Trophoblast cell (in vitro differentiated cells and primary cell): ENCODE data around the gene GPC3.

Experiments
- DNase-seq, 2 donors: peaks; one replicate each; pipeline ENCODE4 v3.0.0-alpha.2; 2016
- H2AFZ ChIP-seq: 2 replicates; pipeline ENCODE4 v1.6.1; 2013; ENCODE audit warnings: low read length, moderate library complexity, mild to moderate bottlenecking; ENCODE audit not compliant: insufficient read depth, poor library complexity
- H2AK5ac ChIP-seq: 2 replicates; pipeline ENCODE4 v1.6.1; 2013; ENCODE audit warnings: mild to moderate bottlenecking, low read length
- H2BK120ac ChIP-seq: 2 replicates; pipeline ENCODE4 v1.6.1; 2013; ENCODE audit warnings: low read length, mild to moderate bottlenecking, moderate library complexity; ENCODE audit not compliant: insufficient read depth, poor library complexity
- H2BK12ac ChIP-seq: 2 replicates; pipeline ENCODE4 v1.6.1; 2013; ENCODE audit warnings: mild to moderate bottlenecking, low read length, moderate library complexity
- H2BK5ac ChIP-seq: 2 replicates; pipeline ENCODE4 v1.6.1; 2013; ENCODE audit warnings: low read length, low read depth, moderate library complexity, mild to moderate bottlenecking; ENCODE audit not compliant: poor library complexity
- H3K14ac ChIP-seq: 2 replicates; pipeline ENCODE4 v1.6.1; 2013; ENCODE audit warnings: mild to moderate bottlenecking, low read length
- H3K18ac ChIP-seq: 2 replicates; pipeline ENCODE4 v1.6.1; 2013; ENCODE audit warnings: mild to moderate bottlenecking, low read length
- H3K23ac ChIP-seq: 2 replicates; pipeline ENCODE4 v1.6.1; 2013; ENCODE audit warnings: low read length
- H3K27ac ChIP-seq: 2 replicates; pipeline ENCODE4 v1.5.1; 2013; ENCODE audit warnings: low read depth, mild to moderate bottlenecking, inconsistent platforms, low read length, moderate library complexity
- H3K27me3 ChIP-seq: 2 replicates; pipeline ENCODE4 v1.6.1; 2013; ENCODE audit warnings: inconsistent platforms, mild to moderate bottlenecking, low read length, moderate library complexity; ENCODE audit not compliant: insufficient read depth
- H3K36me3 ChIP-seq, 2 experiments: 1 replicate in 1 of 2; 2 replicates in 1 of 2; pipeline ENCODE4 v1.6.1; 2013; ENCODE audit warnings: low read length in 2 of 2, mild to moderate bottlenecking in 2 of 2, moderate library complexity in 1 of 2; ENCODE audit not compliant: insufficient read depth in 2 of 2, control insufficient read depth in 1 of 2
- H3K4ac ChIP-seq: 2 replicates; pipeline ENCODE4 v1.6.1; 2013; ENCODE audit warnings: low read depth, mild to moderate bottlenecking, low read length, moderate library complexity
- H3K4me1 ChIP-seq, 2 experiments: 1 replicate in 1 of 2; 2 replicates in 1 of 2; pipeline ENCODE4 v1.6.1; 2013; ENCODE audit warnings: low read length in 2 of 2, mild to moderate bottlenecking in 2 of 2, moderate library complexity in 1 of 2; ENCODE audit not compliant: insufficient read depth in 2 of 2, control insufficient read depth in 1 of 2
- H3K4me2 ChIP-seq: 2 replicates; pipeline ENCODE4 v1.6.1; 2013; ENCODE audit warnings: inconsistent platforms, mild to moderate bottlenecking, low read length, moderate library complexity
- H3K4me3 ChIP-seq: 2 replicates; pipeline ENCODE4 v1.5.1; 2013; ENCODE audit warnings: mild to moderate bottlenecking, low read depth, low read length, inconsistent platforms
- H3K79me1 ChIP-seq: one replicate; pipeline ENCODE4 v1.6.1; 2013; ENCODE audit warnings: low read length
- H3K79me2 ChIP-seq: 2 replicates; pipeline ENCODE4 v1.6.1; 2013; ENCODE audit warnings: low read length, mild to moderate bottlenecking; ENCODE audit not compliant: control insufficient read depth, insufficient read depth, poor library complexity
- H3K9ac ChIP-seq: 2 replicates; pipeline ENCODE4 v1.6.1; 2013; ENCODE audit warnings: mild to moderate bottlenecking, low read length
- H3K9me3 ChIP-seq: 2 replicates; pipeline ENCODE4 v1.6.1; 2013; ENCODE audit warnings: low read depth, mild to moderate bottlenecking, control low read depth, inconsistent platforms, low read length; ENCODE audit not compliant: insufficient read depth
- H4K12ac ChIP-seq: 2 replicates; pipeline ENCODE4 v1.6.1; 2013; ENCODE audit warnings: low read depth, mild to moderate bottlenecking, low read length, moderate library complexity
- H4K8ac ChIP-seq: 2 replicates; pipeline ENCODE4 v1.6.1; 2013; ENCODE audit warnings: low read depth, mild to moderate bottlenecking, low read length, moderate library complexity
- H4K91ac ChIP-seq: one replicate; pipeline ENCODE4 v1.6.1; 2013; ENCODE audit warnings: low read depth, mild to moderate bottlenecking, low read length, moderate library complexity
- WGBS: extraction: QIAGEN DNeasy Blood & Tissue Kit; methylation state at CpG from one replicate; pipeline ENCODE4 v1.1.7; 2013; ENCODE audit warnings: missing lambda C conversion rate; ENCODE audit not compliant: insufficient read length, insufficient coverage; ENCODE audit errors: extremely low coverage; 5-methylcytosine and 5-hydroxymethylcytosine counted together

The GPC3 gene

DNA sequence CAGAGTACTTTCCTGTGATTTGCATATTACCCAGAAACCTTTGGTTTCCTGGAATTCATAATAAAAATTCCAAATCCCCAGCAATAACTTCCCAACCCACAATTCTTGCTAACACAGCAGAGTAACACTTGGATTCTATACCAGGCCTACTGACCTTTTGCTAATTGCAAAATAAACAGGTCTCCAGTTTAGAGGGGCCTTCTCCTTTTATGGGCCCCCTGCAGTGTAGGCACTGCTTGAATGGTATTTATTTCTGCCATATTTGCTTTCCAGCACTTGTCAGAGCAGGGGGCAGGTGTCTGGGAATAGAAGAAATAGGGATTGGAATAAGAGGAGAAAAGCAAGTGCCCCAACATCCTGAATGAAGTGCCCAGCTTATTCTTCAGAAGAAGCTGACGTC, 25.3 kb upstream of the GPC3 start:
- Histone ChIP-seq H3K79me2 (no peaks in the 10 kb centered on the region), H2BK5ac (no peak overlapping the region), H3K18ac (no peak overlapping the region), H3K27me3 (no peaks in the 10 kb centered on the region), H3K4me3 (no peak overlapping the region), H2AFZ (no peak overlapping the region), H2BK12ac (no peak overlapping the region), H4K8ac (no peak overlapping the region), H2BK120ac (no peak overlapping the region), H4K91ac (no peak overlapping the region), H3K4me2 (no peak overlapping the region), H3K14ac (no peak overlapping the region), H3K27ac (no peak overlapping the region), H3K9me3 (no peaks in the 10 kb centered on the region), H3K9ac (no peak overlapping the region), H3K23ac (no peak overlapping the region), H4K12ac (no peak overlapping the region), H3K4ac (no peak overlapping the region), H3K36me3 (no peaks in the 10 kb centered on the region), H3K79me1 (no peaks in the 10 kb centered on the region), H3K4me1 (peaks cover 2% of the 10 kb centered on the region in 2 experiments), H2AK5ac (no peak overlapping the region)
- DNase-seq = no peak
- WGBS = no CpG with 5 or more reads among the region's 1 CpG

DNA sequence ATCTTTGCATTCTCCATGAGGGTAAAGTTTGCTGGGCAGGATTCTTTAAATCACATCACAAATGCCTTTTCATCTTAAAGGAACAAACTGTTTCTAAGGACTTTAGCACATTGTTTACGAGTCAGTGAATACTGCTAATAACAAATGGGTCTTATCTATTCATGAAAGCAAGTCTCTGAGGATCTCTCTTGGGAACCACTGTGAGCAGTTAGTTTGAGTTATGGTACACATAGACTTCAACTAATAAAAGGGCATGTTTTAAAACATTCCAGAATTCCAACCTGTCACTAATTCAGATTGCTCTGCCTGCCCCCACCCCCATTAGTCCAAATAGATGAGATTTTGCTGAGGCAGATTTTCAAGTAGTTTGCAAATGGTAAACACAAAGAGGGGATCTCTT, 22.3 kb upstream of the GPC3 start:
- Histone ChIP-seq H3K79me2 (no peaks in the 10 kb centered on the region), H3K9ac (no peak overlapping the region), H3K36me3 (no peaks in the 10 kb centered on the region), H3K4ac (no peak overlapping the region), H3K4me3 (no peak overlapping the region), H3K14ac (no peak overlapping the region), H4K8ac (no peak overlapping the region), H4K91ac (no peak overlapping the region), H3K9me3 (no peaks in the 10 kb centered on the region), H2AK5ac (no peak overlapping the region), H2AFZ (no peak overlapping the region), H3K23ac (no peak overlapping the region), H3K27ac (no peak overlapping the region), H4K12ac (no peak overlapping the region), H3K4me2 (no peak overlapping the region), H2BK120ac (no peak overlapping the region), H3K4me1 (no peaks in the 10 kb centered on the region), H2BK12ac (no peak overlapping the region), H2BK5ac (no peak overlapping the region), H3K27me3 (no peaks in the 10 kb centered on the region), H3K79me1 (no peaks in the 10 kb centered on the region), H3K18ac (no peak overlapping the region)
- peak in 1 of 2 donors; percentile 53 for DNase-seq
- no CpG with 5 or more reads among the region's 1 CpG for WGBS

DNA sequence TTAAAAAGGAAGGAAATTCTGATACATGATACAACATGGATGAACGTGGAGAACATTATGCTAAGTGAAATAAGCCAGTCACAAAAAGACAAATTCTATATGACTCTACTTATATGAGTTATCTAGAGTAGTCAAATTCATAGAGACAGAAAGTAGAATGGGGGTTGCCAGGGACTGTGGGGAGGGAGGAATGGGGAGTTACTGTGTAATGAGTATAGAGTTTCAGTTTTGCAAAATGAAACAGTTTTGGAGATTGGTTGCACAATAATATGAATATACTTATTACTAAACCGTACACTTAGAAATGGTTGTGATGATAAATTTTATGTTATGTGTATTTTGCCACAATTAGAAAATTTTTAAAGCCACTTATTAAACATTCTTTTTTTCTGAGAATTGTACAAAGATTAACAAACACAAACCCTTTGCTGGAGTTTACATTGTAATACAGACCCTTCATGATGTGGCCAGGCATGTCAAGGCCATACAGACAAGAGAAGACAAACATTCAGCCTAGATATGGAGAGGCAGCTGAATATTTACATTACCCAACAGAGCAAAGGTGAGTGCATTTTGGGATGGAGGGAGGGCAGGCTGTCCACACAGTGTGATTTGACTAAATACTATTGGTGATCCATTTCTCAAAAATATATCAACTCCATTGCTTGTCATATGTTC, 21.2 kb upstream of the GPC3 start:
- Histone ChIP-seq H2AK5ac (no peak overlapping the region), H3K18ac (no peak overlapping the region), H3K27ac (no peak overlapping the region), H3K4ac (no peak overlapping the region), H2AFZ (no peak overlapping the region), H3K27me3 (no peaks in the 10 kb centered on the region), H3K4me2 (no peak overlapping the region), H3K79me1 (no peaks in the 10 kb centered on the region), H3K79me2 (no peaks in the 10 kb centered on the region), H2BK12ac (no peak overlapping the region), H3K4me1 (no peaks in the 10 kb centered on the region), H3K9me3 (no peaks in the 10 kb centered on the region), H2BK120ac (no peak overlapping the region), H4K91ac (no peak overlapping the region), H3K4me3 (no peak overlapping the region), H3K14ac (no peak overlapping the region), H4K8ac (no peak overlapping the region), H2BK5ac (no peak overlapping the region), H3K9ac (no peak overlapping the region), H3K36me3 (no peaks in the 10 kb centered on the region), H4K12ac (no peak overlapping the region), H3K23ac (no peak overlapping the region)
- no peak for DNase-seq
- WGBS = no CpG with 5 or more reads among the region's 2 CpGs

DNA sequence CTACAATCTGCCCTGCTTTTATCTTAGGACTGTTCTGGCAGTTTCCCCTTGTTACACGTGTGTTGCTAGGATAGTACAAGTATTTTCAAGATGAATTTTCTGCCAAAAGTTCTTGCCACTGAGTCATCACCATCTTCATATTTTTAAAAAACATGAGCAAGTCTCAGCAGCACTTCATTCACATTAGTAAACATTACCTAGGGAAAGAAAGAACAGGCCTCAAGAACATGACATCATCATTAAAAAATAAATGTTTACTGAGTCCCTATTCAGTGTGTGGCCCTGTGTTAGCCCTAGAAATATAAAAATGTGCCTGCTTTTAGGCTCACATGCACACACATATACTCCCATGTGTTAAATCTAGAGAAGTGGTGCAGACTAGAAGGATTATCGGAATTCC, 18.7 kb upstream of the GPC3 start:
- DNase-seq = peak in 1 of 2 donors; percentile 51
- no CpG with 5 or more reads among the region's 2 CpGs for WGBS
- no peak overlapping the region for H2BK12ac ChIP-seq
- no peak overlapping the region for H3K14ac ChIP-seq
- H3K4ac ChIP-seq = no peak overlapping the region
- H2AFZ ChIP-seq = no peak overlapping the region
- no peak overlapping the region for H2BK120ac ChIP-seq
- peaks cover 3 to 4% of the 10 kb centered on the region in 2 experiments for H3K4me1 ChIP-seq
- peaks cover under 1% of the 10 kb centered on the region for H3K79me1 ChIP-seq
- H3K36me3 ChIP-seq = no peaks in the 10 kb centered on the region
- no peak overlapping the region for H4K8ac ChIP-seq
- H3K23ac ChIP-seq = no peak overlapping the region
- no peak overlapping the region for H2AK5ac ChIP-seq
- H3K9ac ChIP-seq = no peak overlapping the region
- no peaks in the 10 kb centered on the region for H3K79me2 ChIP-seq
- H3K9me3 ChIP-seq = no peaks in the 10 kb centered on the region
- no peak overlapping the region for H3K27ac ChIP-seq
- H2BK5ac ChIP-seq = no peak overlapping the region
- no peak overlapping the region for H4K91ac ChIP-seq
- H3K4me2 ChIP-seq = no peak overlapping the region
- H4K12ac ChIP-seq = no peak overlapping the region
- no peaks in the 10 kb centered on the region for H3K27me3 ChIP-seq
- no peak overlapping the region for H3K4me3 ChIP-seq
- H3K18ac ChIP-seq = no peak overlapping the region
